Panc1 (cell line): ENCODE data around the gene B4GALT4.

Experiments used
- CTCF ChIP-seq: fragments of 450-650 bp; IDR thresholded peaks from 2 replicates; pipeline ENCODE4 v1.5.1; 2017; ENCODE audit warnings: mild to moderate bottlenecking
- POLR2AphosphoS5 ChIP-seq: IDR thresholded peaks from 2 replicates; pipeline ENCODE4 v1.6.1; 2012; ENCODE audit warnings: mild to moderate bottlenecking, low read depth, low read length, moderate library complexity
- REST ChIP-seq, 2 experiments: IDR thresholded peaks; 2 replicates each; pipeline ENCODE4 v1.6.1; 2011 to 2012; ENCODE audit warnings: low read depth in 2 of 2, control low read depth in 1 of 2, low read length in 1 of 2, mild to moderate bottlenecking in 1 of 2, moderate library complexity in 1 of 2; ENCODE audit not compliant: insufficient read depth in 1 of 2

GRCh38 chr3:119245778-119246177 is 5.1 kb upstream of the B4GALT4 start:
- TF ChIP-seq CTCF (no peak), REST (IDR thresholded peaks at IDR 0.05; ENCODE audit: insufficient read depth in 1 of 2, low read depth in 2 of 2, low read length in 1 of 2) (no peak), POLR2AphosphoS5 (no peak)
